ENCODE results near the gene SLC9A5. TPM values are rescaled to one million over a fixed set of nuclear protein-coding genes. Genes with fewer than 3 reads are reported as not detected.
A peak's percentile ranks its signal among the peaks of the same experiment; 100 is the strongest.

SLC9A5 gene
- 1.0 and 4.8 TPM in 2 replicates for total RNA-seq (2014; rRNA removed; shearing (Covaris generic))

GRCh38 chr16:67248401-67249177 is at the start of gene SLC9A5:
TSS of gene SLC9A5 (plus strand) at chr16:67248979. CDS start at chr16:67249015, 36 bp downstream.
- peak; percentile 49 for DNase-seq (ENCODE audit: low spot score)
- in situ Hi-C loops (cut with HindIII; ENCODE audit: low sequenced_read_pairs): no loop called here

- DNase-seq (ENCODE audit: low spot score): no peak
- in situ Hi-C loops (cut with HindIII; ENCODE audit: low sequenced_read_pairs): no loop called here
Measured at GRCh38 chr16:67199011-67199807, 49.6 kb upstream of the SLC9A5 start, which contains the start of gene ELMO3. TSS of gene ELMO3 (plus strand) at chr16:67199131. CDS start at chr16:67199327, 196 bp downstream.

- no peak for DNase-seq (ENCODE audit: low spot score)
- in situ Hi-C loops (cut with HindIII; ENCODE audit: low sequenced_read_pairs): no loop called here
Measured at GRCh38 chr16:67199808-67200198, 49.0 kb upstream of the SLC9A5 start.

GRCh38 chr16:67200491-67200890 is 48.3 kb upstream of the SLC9A5 start:
- no peak for DNase-seq (ENCODE audit: low spot score)
- in situ Hi-C loops (cut with HindIII; ENCODE audit: low sequenced_read_pairs): no loop called here

- DNase-seq (ENCODE audit: low spot score): no peak
- in situ Hi-C loops (cut with HindIII; ENCODE audit: low sequenced_read_pairs): no loop called here
Measured at GRCh38 chr16:67201411-67202345, 47.1 kb upstream of the SLC9A5 start.

- DNase-seq (ENCODE audit: low spot score): no peak
- in situ Hi-C loops (cut with HindIII; ENCODE audit: low sequenced_read_pairs): no loop called here
Measured at GRCh38 chr16:67202426-67202825, 46.4 kb upstream of the SLC9A5 start.

- in situ Hi-C loops (cut with HindIII; ENCODE audit: low sequenced_read_pairs): no loop called here
- DNase-seq (ENCODE audit: low spot score): no peak
Measured at GRCh38 chr16:67202956-67203493, 45.8 kb upstream of the SLC9A5 start.

GRCh38 chr16:67204076-67204475 is 44.7 kb upstream of the SLC9A5 start:
- in situ Hi-C loops (cut with HindIII; ENCODE audit: low sequenced_read_pairs): no loop called here
- no peak for DNase-seq (ENCODE audit: low spot score)

GRCh38 chr16:67206129-67206837 is 42.5 kb upstream of the SLC9A5 start:
- DNase-seq (ENCODE audit: low spot score): no peak
- in situ Hi-C loops (cut with HindIII; ENCODE audit: low sequenced_read_pairs): no loop called here

- no peak for DNase-seq (ENCODE audit: low spot score)
- in situ Hi-C loops (cut with HindIII; ENCODE audit: low sequenced_read_pairs): no loop called here
Measured at GRCh38 chr16:67206838-67207248, 41.9 kb upstream of the SLC9A5 start.

- no peak for DNase-seq (ENCODE audit: low spot score)
- in situ Hi-C loops (cut with HindIII; ENCODE audit: low sequenced_read_pairs): no loop called here
Measured at GRCh38 chr16:67207249-67208091, 41.3 kb upstream of the SLC9A5 start.

GRCh38 chr16:67208154-67208896 is 40.5 kb upstream of the SLC9A5 start:
- in situ Hi-C loops (cut with HindIII; ENCODE audit: low sequenced_read_pairs): no loop called here
- DNase-seq (ENCODE audit: low spot score): no peak

- in situ Hi-C loops (cut with HindIII; ENCODE audit: low sequenced_read_pairs): no loop called here
- DNase-seq (ENCODE audit: low spot score): no peak
Measured at GRCh38 chr16:67209565-67209964, 39.2 kb upstream of the SLC9A5 start.

GRCh38 chr16:67210069-67210937 is 38.5 kb upstream of the SLC9A5 start:
- in situ Hi-C loops (cut with HindIII; ENCODE audit: low sequenced_read_pairs): no loop called here
- no peak for DNase-seq (ENCODE audit: low spot score)

GRCh38 chr16:67211674-67212073 is 37.1 kb upstream of the SLC9A5 start:
- DNase-seq (ENCODE audit: low spot score): no peak

GRCh38 chr16:67212766-67213165 is 36.0 kb upstream of the SLC9A5 start:
- in situ Hi-C loops (cut with HindIII; ENCODE audit: low sequenced_read_pairs): no loop called here
- no peak for DNase-seq (ENCODE audit: low spot score)

More at GRCh38 chr16:67211674-67212073, 37.1 kb upstream of the SLC9A5 start:
- in situ Hi-C loops (cut with HindIII; ENCODE audit: low sequenced_read_pairs): no loop called here
